Progenitor cell of endocrine pancreas (in vitro differentiated cells): ENCODE results near the gene WDFY2. TPM values are rescaled to one million over a fixed set of nuclear protein-coding genes. Genes with fewer than 3 reads are reported as not detected.

Experiments
- DNase-seq: peaks from one replicate; pipeline ENCODE4 v3.0.0; 2021; ENCODE audit warnings: low spot score; ENCODE audit not compliant: unreplicated experiment
- H3K27ac Mint-ChIP-seq: 2 replicates; pipeline ENCODE4 v1.8.0; 2021; ENCODE audit warnings: mild to moderate bottlenecking, moderate library complexity, mixed read lengths
- H3K27me3 Mint-ChIP-seq: 2 replicates; pipeline ENCODE4 v1.8.0; 2021; ENCODE audit warnings: mixed read lengths
- H3K36me3 Mint-ChIP-seq: 2 replicates; pipeline ENCODE4 v1.8.0; 2022; ENCODE audit warnings: mixed read lengths; ENCODE audit not compliant: insufficient read depth
- H3K4me1 Mint-ChIP-seq: 2 replicates; pipeline ENCODE4 v1.8.0; 2021; ENCODE audit warnings: low read depth, mixed read lengths
- H3K4me3 Mint-ChIP-seq: 2 replicates; pipeline ENCODE4 v1.8.0; 2021; ENCODE audit warnings: low read depth, mild to moderate bottlenecking, moderate library complexity, mixed read lengths
- H3K9me3 Mint-ChIP-seq: 2 replicates; pipeline ENCODE4 v1.8.0; 2021; ENCODE audit warnings: low read depth, mixed read lengths
- CTCF ChIP-seq: fragments of 200-600 bp; sonication (generic); IDR thresholded peaks from one replicate; pipeline ENCODE4 v1.5.0; 2021; ENCODE audit warnings: antibody characterized with exemption, mild to moderate bottlenecking; ENCODE audit not compliant: unreplicated experiment
- total RNA-seq: library from RNA; stranded (reverse); gene quantifications from 2 replicates; pipeline ENCODE4 v1.2.1, GENCODE V29; 2021

Gene WDFY2
- total RNA-seq, 1 donor from 2014 or later: 17.2 TPM

- H3K36me3 Mint-ChIP-seq: peaks cover 6% of the 10 kb centered on the region
- TF ChIP-seq CTCF: no peak
- H3K4me1 Mint-ChIP-seq: peaks cover 3% of the 10 kb centered on the region
- DNase-seq: no peak
- no peaks in the 10 kb centered on the region for H3K27me3 Mint-ChIP-seq
- H3K27ac Mint-ChIP-seq: no peak overlapping the region
- H3K4me3 Mint-ChIP-seq: no peak overlapping the region
- no peaks in the 10 kb centered on the region for H3K9me3 Mint-ChIP-seq
Observed at GRCh38 chr13:51761643-51762350, 177.5 kb downstream of the WDFY2 start.

GRCh38 chr13:51763486-51763885 is 179.2 kb downstream of the WDFY2 start:
- Mint-ChIP-seq H3K9me3 (no peaks in the 10 kb centered on the region), H3K4me1 (peaks cover 4% of the 10 kb centered on the region), H3K27me3 (no peaks in the 10 kb centered on the region), H3K4me3 (no peak overlapping the region), H3K36me3 (peaks cover 10% of the 10 kb centered on the region), H3K27ac (no peak overlapping the region)
- no peak for DNase-seq
- no peak for TF ChIP-seq CTCF

GRCh38 chr13:51764184-51765141 is 180.2 kb downstream of the WDFY2 start:
- H3K27me3 Mint-ChIP-seq: no peaks in the 10 kb centered on the region
- H3K27ac Mint-ChIP-seq: peak overlapping the region; percentile 20
- TF ChIP-seq CTCF: no peak
- H3K4me3 Mint-ChIP-seq: no peak overlapping the region
- no peaks in the 10 kb centered on the region for H3K9me3 Mint-ChIP-seq
- H3K4me1 Mint-ChIP-seq: peaks cover 4% of the 10 kb centered on the region
- H3K36me3 Mint-ChIP-seq: peaks cover 10% of the 10 kb centered on the region
- DNase-seq: no peak

GRCh38 chr13:51765142-51765515 is 180.9 kb downstream of the WDFY2 start:
- peaks cover 4% of the 10 kb centered on the region for H3K4me1 Mint-ChIP-seq
- H3K27me3 Mint-ChIP-seq: no peaks in the 10 kb centered on the region
- DNase-seq: no peak
- TF ChIP-seq CTCF: no peak
- H3K27ac Mint-ChIP-seq: no peak overlapping the region
- peaks cover 10% of the 10 kb centered on the region for H3K36me3 Mint-ChIP-seq
- H3K9me3 Mint-ChIP-seq: no peaks in the 10 kb centered on the region
- no peak overlapping the region for H3K4me3 Mint-ChIP-seq

- Mint-ChIP-seq H3K27ac (no peak overlapping the region), H3K4me1 (peaks cover 12% of the 10 kb centered on the region), H3K9me3 (no peaks in the 10 kb centered on the region), H3K27me3 (no peaks in the 10 kb centered on the region), H3K36me3 (peaks cover 9% of the 10 kb centered on the region), H3K4me3 (no peak overlapping the region)
- no peak for DNase-seq
- TF ChIP-seq CTCF: no peak
Observed at GRCh38 chr13:51767100-51767499, 182.8 kb downstream of the WDFY2 start.
